Activated CD4-positive, alpha-beta T cell treated with anti-CD3 and anti-CD28 coated beads, Interleukin-2, amount 50 U/mL, for 48 hours (primary cell): ENCODE measurements around the gene NFKBIA.
"Not testable (repeated sequence)": the region's sequence is repeated elsewhere in the genome, so short reads cannot be mapped to it uniquely, and the experiment has no call there.

Source experiments
- DNase-seq, 2 experiments: peaks; one replicate each; pipeline ENCODE4 v3.0.0-alpha.2; 2020

NFKBIA gene, protein sequence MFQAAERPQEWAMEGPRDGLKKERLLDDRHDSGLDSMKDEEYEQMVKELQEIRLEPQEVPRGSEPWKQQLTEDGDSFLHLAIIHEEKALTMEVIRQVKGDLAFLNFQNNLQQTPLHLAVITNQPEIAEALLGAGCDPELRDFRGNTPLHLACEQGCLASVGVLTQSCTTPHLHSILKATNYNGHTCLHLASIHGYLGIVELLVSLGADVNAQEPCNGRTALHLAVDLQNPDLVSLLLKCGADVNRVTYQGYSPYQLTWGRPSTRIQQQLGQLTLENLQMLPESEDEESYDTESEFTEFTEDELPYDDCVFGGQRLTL

GRCh38 chr14:35404449-35405303 is at the start of gene NFKBIA:
Gene NFKBIA, minus strand, starts transcription at chr14:35404749. Its CDS starts 105 bp downstream, at chr14:35404644.
- peak; percentile 95 to 96 for DNase-seq

GRCh38 chr14:35446450-35446849 is 41.9 kb upstream of the NFKBIA start:
- DNase-seq: no peak

- DNase-seq: no peak
These were observed 39.6 kb upstream of the NFKBIA start for GRCh38 chr14:35444104-35444503.

GRCh38 chr14:35441160-35441559 is 36.6 kb upstream of the NFKBIA start:
- no peak for DNase-seq

DNA sequence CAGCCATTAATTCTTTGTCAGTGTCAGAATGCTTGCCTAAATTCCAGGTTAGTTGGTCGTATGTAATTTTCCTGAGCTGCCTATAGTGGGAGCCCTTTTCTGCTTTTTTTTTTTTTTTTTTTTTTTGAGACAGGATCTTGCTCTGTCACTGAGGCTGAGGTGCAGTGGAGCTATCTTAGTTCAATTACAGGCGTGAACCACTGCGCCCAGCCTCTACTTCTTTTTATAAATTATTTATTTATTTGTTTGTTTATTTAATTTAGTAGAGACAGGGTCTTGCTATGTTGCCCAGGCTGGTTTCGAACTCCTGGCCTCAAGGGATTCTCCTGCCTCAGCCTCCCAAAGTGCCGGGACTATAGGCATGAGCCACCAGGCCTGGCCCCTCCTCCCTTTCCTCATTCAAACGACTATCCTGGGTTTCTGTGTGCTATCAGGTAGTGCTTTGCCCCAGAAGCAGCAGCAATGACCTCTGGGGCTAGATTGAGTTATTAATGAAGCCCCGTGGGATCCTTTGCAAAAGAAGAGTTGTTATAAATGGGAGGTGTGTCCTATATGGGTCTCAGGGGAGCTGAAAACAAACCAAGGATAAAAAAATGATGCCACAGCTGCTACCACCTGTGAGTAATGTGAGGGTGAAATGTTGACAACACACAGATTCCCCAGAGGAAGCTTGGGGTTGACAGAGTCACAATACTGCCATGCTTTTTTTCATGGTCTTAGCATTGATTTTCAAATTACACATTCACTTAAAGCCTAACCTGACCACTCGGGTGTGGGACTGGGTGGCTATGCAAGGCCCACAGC is 34.6 kb upstream of the NFKBIA start:
- no peak for DNase-seq

DNA sequence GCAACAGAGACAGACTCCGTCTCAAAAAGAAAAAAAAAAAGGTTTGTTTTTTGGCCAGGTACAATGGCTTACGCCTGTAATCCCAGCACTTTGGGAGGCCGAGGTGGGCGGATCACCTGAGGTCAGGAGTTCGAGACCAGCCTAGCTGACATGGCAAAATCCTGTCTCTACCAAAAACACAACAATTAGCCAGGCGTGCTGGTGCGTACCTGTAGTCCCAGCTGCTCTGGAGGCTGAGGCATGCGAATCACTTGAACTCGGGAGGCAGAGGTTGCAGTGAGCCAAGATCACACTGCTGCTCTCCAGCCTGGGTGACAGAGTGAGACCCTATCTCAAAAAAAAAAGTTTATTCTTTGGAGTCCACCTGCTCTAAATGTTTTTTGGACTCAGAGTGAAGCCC is 33.9 kb upstream of the NFKBIA start:
- DNase-seq: not testable (repeated sequence)

GRCh38 chr14:35435177-35435576 is 30.6 kb upstream of the NFKBIA start:
- DNase-seq: no peak

DNA sequence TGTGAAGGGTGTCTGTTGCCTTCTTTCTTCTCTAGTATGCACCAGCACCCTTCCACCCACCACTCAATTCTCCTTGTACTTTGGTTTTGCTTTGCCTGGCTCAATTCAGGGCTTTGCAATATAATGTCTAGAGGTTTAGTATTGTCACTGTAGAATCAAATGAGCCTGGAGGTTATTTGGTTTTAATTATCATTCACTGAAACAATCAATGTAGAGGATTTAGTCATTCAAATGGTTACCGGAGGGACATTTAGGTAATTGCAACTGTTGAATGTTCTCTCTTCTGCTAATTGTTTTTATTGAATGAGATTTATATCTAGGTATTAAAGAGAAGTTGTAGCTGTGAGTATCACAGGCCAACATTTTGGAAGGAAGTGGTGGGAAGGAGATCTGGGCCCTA is 29.3 kb upstream of the NFKBIA start:
- DNase-seq: no peak

- no peak for DNase-seq
These were observed 26.1 kb upstream of the NFKBIA start for GRCh38 chr14:35430459-35431199.

GRCh38 chr14:35429951-35430350 is 25.4 kb upstream of the NFKBIA start:
- no peak for DNase-seq

- no peak for DNase-seq
These were observed 21.3 kb upstream of the NFKBIA start for GRCh38 chr14:35425850-35426249.

GRCh38 chr14:35423621-35424020 is 19.1 kb upstream of the NFKBIA start:
- DNase-seq: no peak

- DNase-seq: no peak
These were observed 15.7 kb upstream of the NFKBIA start for GRCh38 chr14:35420036-35420811.

DNA sequence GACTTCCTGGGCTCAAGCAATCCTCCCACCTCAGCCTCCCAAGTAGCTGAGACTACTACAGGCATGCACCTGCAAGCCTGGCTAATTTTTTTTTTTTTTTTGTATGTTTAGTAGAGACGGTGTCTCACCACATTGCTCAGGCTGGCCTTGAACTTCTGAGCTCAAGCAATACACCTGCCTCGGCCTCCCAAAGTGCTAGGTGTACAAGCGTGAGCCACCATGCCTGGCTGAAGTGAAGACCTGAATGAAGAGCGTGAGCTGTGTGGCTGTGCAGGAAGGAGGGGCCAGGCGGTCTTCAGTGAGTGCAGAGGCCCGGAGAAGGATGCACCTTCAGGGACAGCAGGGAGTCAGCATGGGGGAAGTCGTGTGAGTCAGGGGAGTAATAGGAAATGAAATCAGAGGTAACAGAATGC is 14.9 kb upstream of the NFKBIA start:
- DNase-seq: no peak

DNA sequence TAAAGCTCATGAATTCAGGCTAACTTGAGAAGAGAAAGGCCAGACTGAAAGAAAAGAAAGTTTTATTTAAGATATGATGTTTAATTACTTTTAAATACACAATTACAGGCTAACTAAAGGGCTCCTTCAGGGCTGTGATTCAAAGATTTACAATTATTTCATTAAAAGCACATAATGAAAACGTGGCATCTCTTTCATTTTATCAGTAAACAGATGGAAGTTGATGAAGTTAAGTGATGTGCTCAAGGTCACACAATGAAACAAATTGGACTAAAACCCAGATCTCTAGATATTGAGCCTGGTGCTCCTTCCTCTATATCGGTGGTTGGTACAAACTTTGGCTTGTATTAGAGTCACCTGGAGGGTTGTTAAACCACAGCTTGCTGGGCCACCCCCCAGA is 13.5 kb upstream of the NFKBIA start:
- DNase-seq: no peak

DNA sequence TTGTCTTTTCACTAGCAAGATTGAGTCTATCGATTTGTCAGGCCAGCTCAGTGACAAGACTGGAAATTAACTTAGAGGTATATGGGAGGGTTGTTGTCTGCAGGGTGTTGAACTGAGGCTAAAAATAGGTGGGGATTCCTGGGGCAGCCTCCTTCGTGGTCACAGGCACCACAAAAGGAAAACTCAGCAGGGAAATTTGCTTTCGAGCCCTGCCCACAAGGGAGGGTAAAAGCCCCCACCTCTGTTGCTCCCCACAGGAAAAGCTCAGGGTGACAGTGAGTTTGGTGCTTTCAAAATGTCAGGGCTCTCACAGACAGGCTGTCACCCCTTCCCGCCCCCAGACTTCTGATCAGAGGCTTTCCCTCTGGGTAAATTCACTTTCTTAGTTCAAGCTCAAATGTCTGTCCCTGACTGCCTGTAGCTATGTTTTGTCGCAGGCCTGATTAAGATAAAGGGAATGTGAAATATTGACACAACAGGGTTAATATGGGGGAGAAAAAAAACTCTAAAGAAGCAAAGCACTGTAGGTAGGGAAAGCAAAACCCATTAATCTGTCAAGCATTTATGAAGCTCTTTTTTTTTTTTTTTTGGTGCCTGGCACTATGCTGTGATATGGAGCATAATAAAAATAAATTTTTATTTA is 11.7 kb upstream of the NFKBIA start:
- DNase-seq: peak; percentile 76 to 86

- no peak for DNase-seq
These were observed 9.8 kb upstream of the NFKBIA start for GRCh38 chr14:35414365-35414764.

- DNase-seq: no peak
These were observed 7.9 kb upstream of the NFKBIA start for GRCh38 chr14:35412272-35413056.

GRCh38 chr14:35410858-35411257 is 6.3 kb upstream of the NFKBIA start:
- no peak for DNase-seq

GRCh38 chr14:35409595-35409994 is 5.0 kb upstream of the NFKBIA start:
- no peak for DNase-seq
